GM12801 (cell line): Measurements from ENCODE around the gene CCDC124.

ENCODE experiments used
- CTCF ChIP-seq: IDR thresholded peaks from one replicate; pipeline ENCODE4 v1.5.1; 2011; ENCODE audit warnings: control low read depth; ENCODE audit not compliant: insufficient read length; ENCODE audit errors: extremely low read depth

The CCDC124 gene

GRCh38 chr19:17908244-17908643 lies 24.6 kb upstream of the CCDC124 start:
- no peak for TF ChIP-seq CTCF

- TF ChIP-seq CTCF: no peak
Observed at GRCh38 chr19:17909003-17909732, 23.6 kb upstream of the CCDC124 start.

GRCh38 chr19:17910791-17911360 lies 21.9 kb upstream of the CCDC124 start:
- no peak for TF ChIP-seq CTCF

- TF ChIP-seq CTCF: no peak
Observed at GRCh38 chr19:17915940-17916593, 16.7 kb upstream of the CCDC124 start.

GRCh38 chr19:17920527-17920926 lies 12.3 kb upstream of the CCDC124 start:
- TF ChIP-seq CTCF: no peak

- no peak for TF ChIP-seq CTCF
Observed at GRCh38 chr19:17922138-17922537, 10.7 kb upstream of the CCDC124 start.

GRCh38 chr19:17926044-17926443 lies 6.8 kb upstream of the CCDC124 start:
- TF ChIP-seq CTCF: no peak
